Inferior parietal cortex (tissue), 1 donor: ENCODE data around the gene OIP5.
"Not testable (repeated sequence)": the region's sequence is repeated elsewhere in the genome, so short reads cannot be mapped to it uniquely, and the experiment has no call there.

ENCODE experiments used
- DNase-seq: peaks from one replicate; pipeline ENCODE4 v3.0.0-alpha.2; 2016; ENCODE audit errors: extremely low spot score

The OIP5 gene

GRCh38 chr15:41332194-41333025, at the start of gene OIP5, which contains the start of gene NUSAP1:
Gene OIP5, minus strand, starts transcription at chr15:41332591. Its CDS starts 30 bp downstream, at chr15:41332561.
Gene NUSAP1, plus strand, starts transcription at chr15:41332881. Its CDS starts 77 bp downstream, at chr15:41332958.
- DNase-seq: peak; percentile 99

GRCh38 chr15:41377978-41378377, 45.6 kb upstream of the OIP5 start:
- no peak for DNase-seq

GRCh38 chr15:41367418-41367817, 35.0 kb upstream of the OIP5 start:
- DNase-seq: no peak

- DNase-seq: no peak
Observed at GRCh38 chr15:41354371-41354770, 22.0 kb upstream of the OIP5 start.

- DNase-seq: no peak
Observed at GRCh38 chr15:41350057-41350717, 17.8 kb upstream of the OIP5 start.

GRCh38 chr15:41347236-41347635, 14.8 kb upstream of the OIP5 start:
- DNase-seq: no peak

GRCh38 chr15:41341519-41341918, 9.1 kb upstream of the OIP5 start:
- no peak for DNase-seq

GRCh38 chr15:41340189-41340695, 7.9 kb upstream of the OIP5 start:
- DNase-seq: no peak

- DNase-seq: no peak
Observed at GRCh38 chr15:41337631-41338522, 5.5 kb upstream of the OIP5 start.

GRCh38 chr15:41337047-41337446, 4.7 kb upstream of the OIP5 start:
- no peak for DNase-seq

GRCh38 chr15:41336549-41336948, 4.2 kb upstream of the OIP5 start:
- DNase-seq: no peak

GRCh38 chr15:41334293-41335120, 2.1 kb upstream of the OIP5 start:
- DNase-seq: no peak

GRCh38 chr15:41333026-41333562, 703 bp upstream of the OIP5 start:
- no peak for DNase-seq

- no peak for DNase-seq
Observed at GRCh38 chr15:41331833-41332193, 578 bp downstream of the OIP5 start.

GRCh38 chr15:41331281-41331680, 1.1 kb downstream of the OIP5 start:
- DNase-seq: no peak

GRCh38 chr15:41323611-41324010, 8.8 kb downstream of the OIP5 start:
- DNase-seq: no peak

- not testable (repeated sequence) for DNase-seq
Observed at GRCh38 chr15:41320805-41321330, 11.5 kb downstream of the OIP5 start.

GRCh38 chr15:41309226-41309905, 23.0 kb downstream of the OIP5 start:
- DNase-seq: no peak

- DNase-seq: no peak
Observed at GRCh38 chr15:41307679-41308078, 24.7 kb downstream of the OIP5 start.
